HepG2 (cell line): ENCODE results near the gene TREX2. TPM values are rescaled to one million over a fixed set of nuclear protein-coding genes. Genes with fewer than 3 reads are reported as not detected.

ENCODE experiments used
- ATAC-seq: fragments of 200-7000 bp; cut with Tn5 transposase; 3 replicates; pipeline ENCODE4 v1.9.1; 2020; ENCODE audit warnings: mild to moderate bottlenecking, moderate library complexity
- BruUV-seq: library from RNA; stranded (reverse); fragments of 400-500 nt; replicated peaks from 2 replicates; lab custom pipeline; 2021; lab: Mats Ljungman, UMichigan
- CTCF ChIA-PET: fragments of 300-600 bp; formaldehyde crosslinking; extraction: SDS; loops from one replicate; lab custom pipeline; 2021; ENCODE audit warnings: low total read pairs, inconsistent platforms, low intra/inter-chr PET ratio; lab: Yijun Ruan, JAX
- POLR2A ChIA-PET: fragments of 350-600 bp; sonication (Branson Sonifier 250); formaldehyde crosslinking; loops from one replicate; lab custom pipeline; 2020; ENCODE audit warnings: antibody characterized with exemption, inconsistent platforms; lab: Yijun Ruan, JAX
- DNase-seq: peaks from one replicate; pipeline ENCODE4 v3.0.0-alpha.2; 2015; ENCODE audit warnings: low spot score
- FAIRE-seq: peaks from 3 replicates; lab custom pipeline; 2011; peaks lifted over from hg19 to GRCh38; lab: Jason Lieb, UNC
- H2AFZ ChIP-seq: one replicate; pipeline ENCODE4 v1.6.1; 2011; ENCODE audit warnings: low read length, inconsistent platforms
- H3K27ac ChIP-seq: fragments of 300-600 bp; 3 replicates; pipeline ENCODE4 v1.8.0; 2011; ENCODE audit warnings: mixed run types, mild to moderate bottlenecking, mixed read lengths, low read length, inconsistent platforms; ENCODE audit not compliant: insufficient read depth; ENCODE audit errors: extremely low read length
- H3K27me3 ChIP-seq, 2 experiments: fragments of 200-600 bp in 1 of 2; 2 replicates in 1 of 2; 3 replicates in 1 of 2; pipeline versions ENCODE4 v1.6.0 to v1.8.0; 2011; ENCODE audit warnings: low read length in 2 of 2, mild to moderate bottlenecking in 2 of 2, moderate library complexity in 2 of 2, inconsistent platforms in 1 of 2; ENCODE audit not compliant: insufficient read depth in 2 of 2, control insufficient read depth in 1 of 2
- H3K36me3 ChIP-seq, 2 experiments: fragments of 200-600 bp in 1 of 2; replicated peaks in 1 of 2; 2 replicates in 1 of 2; 3 replicates in 1 of 2; pipeline versions ENCODE4 v1.5.1 to v1.8.0; 2011; ENCODE audit warnings: low read length in 2 of 2, inconsistent platforms in 1 of 2; ENCODE audit not compliant: insufficient read depth in 2 of 2, control insufficient read depth in 1 of 2
- H3K4me1 ChIP-seq: 2 replicates; pipeline ENCODE4 v1.5.1; 2012; ENCODE audit warnings: low read length, inconsistent platforms; ENCODE audit not compliant: insufficient read depth
- H3K4me2 ChIP-seq: 2 replicates; pipeline ENCODE4 v1.6.0; 2011; ENCODE audit warnings: low read depth, low read length, inconsistent platforms
- H3K4me3 ChIP-seq, 3 experiments: fragments of 200-600 bp in 1 of 3; sonication (generic), shearing (Covaris generic) in 1 of 3; replicated peaks in 1 of 3; 2 replicates each; pipeline ENCODE4 v1.5.1; 2011 to 2016; ENCODE audit warnings: low read length in 3 of 3, inconsistent platforms in 2 of 3, low read depth in 2 of 3, mild to moderate bottlenecking in 2 of 3, control low read depth in 1 of 3, mixed read lengths in 1 of 3; ENCODE audit not compliant: insufficient read depth in 1 of 3
- H3K79me2 ChIP-seq: one replicate; pipeline ENCODE4 v1.6.1; 2011; ENCODE audit warnings: low read length, inconsistent platforms; ENCODE audit not compliant: insufficient read depth
- H3K9ac ChIP-seq: 2 replicates; pipeline ENCODE4 v1.6.0; 2011; ENCODE audit warnings: mild to moderate bottlenecking, low read depth, low read length, inconsistent platforms; ENCODE audit not compliant: insufficient read depth
- H3K9me3 ChIP-seq: 2 replicates; pipeline ENCODE4 v1.5.1; 2012; ENCODE audit warnings: mild to moderate bottlenecking, low read length
- H4K20me1 ChIP-seq: 2 replicates; pipeline ENCODE4 v1.6.0; 2011; ENCODE audit warnings: inconsistent platforms, mild to moderate bottlenecking, low read length, moderate library complexity; ENCODE audit not compliant: insufficient read depth
- RFXANK ChIP-seq: IDR thresholded peaks from 2 replicates; pipeline ENCODE4 v1.6.1; 2016
- TRIM24 ChIP-seq: sonication (generic); formaldehyde crosslinking; IDR thresholded peaks from 2 replicates; pipeline ENCODE4 v1.8.0; 2022; ENCODE audit warnings: mild to moderate bottlenecking, missing genetic modification reagents
- ZNF180 ChIP-seq: sonication (generic); formaldehyde crosslinking; IDR thresholded peaks from 2 replicates; pipeline ENCODE4 v1.4.0; 2020; ENCODE audit warnings: low read depth, missing genetic modification reagents, borderline replicate concordance
- ZNF253 ChIP-seq: sonication (generic); formaldehyde crosslinking; IDR thresholded peaks from 2 replicates; pipeline ENCODE4 v1.8.0; 2022; ENCODE audit warnings: mild to moderate bottlenecking, missing genetic modification reagents, borderline replicate concordance
- ZNF446 ChIP-seq: sonication (generic); formaldehyde crosslinking; IDR thresholded peaks from 2 replicates; pipeline ENCODE4 v1.5.0; 2020; ENCODE audit warnings: mild to moderate bottlenecking, missing genetic modification reagents
- ZNF790 ChIP-seq: sonication (generic); formaldehyde crosslinking; IDR thresholded peaks from 2 replicates; pipeline ENCODE4 v1.8.0; 2022; ENCODE audit warnings: missing genetic modification reagents, mild to moderate bottlenecking, borderline replicate concordance
- WGBS: methylation state at CpG from one replicate; pipeline ENCODE4 v1.1.6; 2017; ENCODE audit warnings: low lambda C conversion rate; 5-methylcytosine and 5-hydroxymethylcytosine counted together
- in situ Hi-C: cut with HindIII; loops from 2 replicates; pipeline ENCODE4 v1.10.0; 2017; ENCODE audit warnings: low pct_unique_long_range_greater_than_20kb; ENCODE audit not compliant: extremely low pct_ligation_motif_present
- intact Hi-C: fragments of 100-400 bp; cut with micrococcal nuclease; formaldehyde crosslinking; loops from one replicate; pipeline ENCODE4 v1.10.0; 2022; ENCODE audit not compliant: unreplicated experiment
- polyA plus RNA-seq, 8 experiments: library from polyadenylated mRNA; depleted of rRNA in 3 of 8; stranded (reverse) in 7 of 8; unstranded in 1 of 8; fragments of >200 nt; fragmentation: Illumina TruSeq in 4 of 8; extraction: Trizol in 4 of 8; gene quantifications; 2 replicates each; pipeline versions ENCODE4 v1.2.1 to v1.2.3, GENCODE V29; 2011 to 2016; ENCODE audit warnings: low read depth in 4 of 8, missing spikeins in 1 of 8, mixed read lengths in 1 of 8; ENCODE audit not compliant: insufficient read depth in 1 of 8
- total RNA-seq, 5 experiments: library from RNA; depleted of rRNA; stranded (reverse); fragments of >200 nt; fragmentation: Illumina TruSeq; extraction: Trizol; gene quantifications; 2 replicates each; pipeline ENCODE4 v1.2.3, GENCODE V29; 2016; ENCODE audit warnings: low read depth in 1 of 5
- TF ChIP-seq, protein P1 (sequence below): sonication (generic); formaldehyde crosslinking; IDR thresholded peaks from 2 replicates; pipeline ENCODE4 v1.4.0; 2020; ENCODE audit warnings: missing genetic modification reagents
- TF ChIP-seq, protein P2 (sequence below): sonication (generic); formaldehyde crosslinking; IDR thresholded peaks from 2 replicates; pipeline ENCODE4 v1.4.0; 2020; ENCODE audit warnings: missing genetic modification reagents

The TREX2 gene
- total and polyA plus RNA-seq, 2 of the 13 experiments (the other 11 are each of a cell fraction or from before 2014, with no cell fraction given) = 0.13 to 0.18 TPM

DNA sequence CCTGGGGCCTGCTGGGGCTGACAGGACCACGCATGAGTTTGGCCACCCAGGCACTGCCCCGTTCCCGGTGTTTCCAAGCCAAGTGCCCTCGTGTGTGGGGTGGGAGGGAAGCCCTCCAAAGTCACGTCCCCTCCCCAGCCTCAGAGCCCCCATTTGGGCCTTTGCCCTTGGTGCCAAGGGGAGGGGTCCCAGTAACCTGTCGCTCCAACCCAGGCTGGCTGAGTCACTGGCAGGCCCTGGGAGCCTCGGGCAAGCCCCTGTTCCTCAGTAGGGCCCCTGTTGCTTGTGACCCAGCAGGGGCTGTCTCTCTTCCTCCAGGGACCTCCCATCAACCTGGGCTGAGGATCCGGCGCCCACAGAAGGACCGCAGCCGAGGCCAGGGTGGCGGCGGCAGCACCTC is 35.2 kb upstream of the TREX2 start:
- BruUV-seq = no TSS peak
- H3K27ac ChIP-seq = no peak overlapping the region
- no peak overlapping the region for H3K9ac ChIP-seq
- H3K79me2 ChIP-seq = no peaks in the 10 kb centered on the region
- FAIRE-seq = no peak
- H3K36me3 ChIP-seq = no peaks in the 10 kb centered on the region
- H4K20me1 ChIP-seq = no peaks in the 10 kb centered on the region
- H3K4me1 ChIP-seq = peaks cover 32% of the 10 kb centered on the region
- TF ChIP-seq, protein P1, sequence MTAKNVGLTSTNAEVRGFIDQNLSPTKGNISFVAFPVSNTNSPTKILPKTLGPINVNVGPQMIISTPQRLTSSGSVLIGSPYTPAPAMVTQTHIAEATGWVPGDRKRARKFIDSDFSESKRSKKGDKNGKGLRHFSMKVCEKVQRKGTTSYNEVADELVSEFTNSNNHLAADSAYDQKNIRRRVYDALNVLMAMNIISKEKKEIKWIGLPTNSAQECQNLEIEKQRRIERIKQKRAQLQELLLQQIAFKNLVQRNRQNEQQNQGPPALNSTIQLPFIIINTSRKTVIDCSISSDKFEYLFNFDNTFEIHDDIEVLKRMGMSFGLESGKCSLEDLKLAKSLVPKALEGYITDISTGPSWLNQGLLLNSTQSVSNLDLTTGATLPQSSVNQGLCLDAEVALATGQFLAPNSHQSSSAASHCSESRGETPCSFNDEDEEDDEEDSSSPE (CRISPR knock-in tag) = no peak
- no peak for TF ChIP-seq TRIM24
- TF ChIP-seq ZNF180 (CRISPR knock-in tag) = no peak
- no peak for TF ChIP-seq ZNF446
- no peak for TF ChIP-seq ZNF253 (CRISPR knock-in tag)
- TF ChIP-seq, protein P2, sequence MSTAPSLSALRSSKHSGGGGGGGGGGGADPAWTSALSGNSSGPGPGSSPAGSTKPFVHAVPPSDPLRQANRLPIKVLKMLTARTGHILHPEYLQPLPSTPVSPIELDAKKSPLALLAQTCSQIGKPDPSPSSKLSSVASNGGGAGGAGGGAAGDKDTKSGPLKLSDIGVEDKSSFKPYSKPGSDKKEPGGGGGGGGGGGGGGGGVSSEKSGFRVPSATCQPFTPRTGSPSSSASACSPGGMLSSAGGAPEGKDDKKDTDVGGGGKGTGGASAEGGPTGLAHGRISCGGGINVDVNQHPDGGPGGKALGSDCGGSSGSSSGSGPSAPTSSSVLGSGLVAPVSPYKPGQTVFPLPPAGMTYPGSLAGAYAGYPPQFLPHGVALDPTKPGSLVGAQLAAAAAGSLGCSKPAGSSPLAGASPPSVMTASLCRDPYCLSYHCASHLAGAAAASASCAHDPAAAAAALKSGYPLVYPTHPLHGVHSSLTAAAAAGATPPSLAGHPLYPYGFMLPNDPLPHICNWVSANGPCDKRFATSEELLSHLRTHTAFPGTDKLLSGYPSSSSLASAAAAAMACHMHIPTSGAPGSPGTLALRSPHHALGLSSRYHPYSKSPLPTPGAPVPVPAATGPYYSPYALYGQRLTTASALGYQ (CRISPR knock-in tag) = no peak
- TF ChIP-seq RFXANK = no peak
- no peak for TF ChIP-seq ZNF790 (CRISPR knock-in tag)
- TF ChIP-seq, all 625 proteins: peak for 0
- Histone ChIP-seq H2AFZ (no peak overlapping the region), H3K4me3 (no peak overlapping the region), H3K9me3 (no peaks in the 10 kb centered on the region), H3K4me2 (no peak overlapping the region), H3K27me3 (peaks cover 5 to 6% of the 10 kb centered on the region in 2 experiments; a peak in 2 of 5 replicates)
- ATAC-seq (no peak), DNase-seq (no peak)
- in situ Hi-C loops (no loop called here), intact Hi-C loops (no loop called here)
- no CpG with 5 or more reads among the region's 13 CpGs for WGBS
- ChIA-PET POLR2A (no interaction called here), CTCF (no interaction called here)
